A673 (cell line): ENCODE results near the gene PTPN20.

Experiments
- EZH2 ChIP-seq: fragments of 200-600 bp; sonication (generic); IDR thresholded peaks from 2 replicates; pipeline ENCODE4 v1.6.1; 2017; ENCODE audit warnings: borderline replicate concordance, low read depth, mild to moderate bottlenecking, mixed read lengths, antibody characterized with exemption, low read length; ENCODE audit not compliant: poor library complexity, severe bottlenecking
- TF ChIP-seq, protein P1 (sequence below): fragments of 300-800, 200-600 bp; sonication (generic); conservative IDR thresholded peaks from 2 replicates; pipeline ENCODE4 v1.5.1; 2017; ENCODE audit warnings: low read depth, mild to moderate bottlenecking, antibody characterized with exemption, low read length, moderate library complexity, mixed read lengths

DNA sequence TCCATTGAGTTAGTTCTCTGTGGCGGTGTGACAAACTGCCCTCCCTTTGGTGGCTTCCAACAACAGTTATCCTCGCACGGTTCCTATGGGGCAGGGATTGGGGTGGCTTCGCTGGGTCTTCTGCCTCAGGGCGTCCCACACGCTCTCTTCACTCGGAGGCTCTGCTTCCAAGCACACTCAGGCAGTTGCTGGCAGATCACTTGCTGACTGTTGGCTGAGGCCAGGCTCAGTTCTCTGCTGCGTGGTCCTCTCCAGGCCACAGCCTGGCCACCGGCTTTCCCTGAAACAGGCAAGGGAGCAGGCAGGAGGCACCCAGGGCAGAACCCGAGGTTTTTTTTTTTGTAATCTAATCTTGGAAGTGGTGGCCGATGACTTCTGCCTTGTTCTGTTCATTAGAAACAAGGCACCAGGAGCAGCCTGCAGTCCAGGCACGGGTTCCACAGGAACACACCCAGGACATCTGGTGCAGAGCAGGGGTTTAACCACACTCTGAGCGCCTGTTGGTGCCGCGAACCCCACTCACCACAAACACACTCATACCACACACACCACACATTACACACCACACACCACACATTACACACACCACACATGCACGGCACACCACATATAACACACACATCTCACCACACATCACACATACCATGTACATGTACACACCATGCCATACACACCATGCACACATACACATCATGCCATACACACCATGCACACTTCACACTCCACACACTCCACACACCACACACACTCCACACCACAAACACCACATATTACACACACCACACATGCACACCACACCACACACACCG, 112.2 kb downstream of the PTPN20 start:
- TF ChIP-seq, protein P1, sequence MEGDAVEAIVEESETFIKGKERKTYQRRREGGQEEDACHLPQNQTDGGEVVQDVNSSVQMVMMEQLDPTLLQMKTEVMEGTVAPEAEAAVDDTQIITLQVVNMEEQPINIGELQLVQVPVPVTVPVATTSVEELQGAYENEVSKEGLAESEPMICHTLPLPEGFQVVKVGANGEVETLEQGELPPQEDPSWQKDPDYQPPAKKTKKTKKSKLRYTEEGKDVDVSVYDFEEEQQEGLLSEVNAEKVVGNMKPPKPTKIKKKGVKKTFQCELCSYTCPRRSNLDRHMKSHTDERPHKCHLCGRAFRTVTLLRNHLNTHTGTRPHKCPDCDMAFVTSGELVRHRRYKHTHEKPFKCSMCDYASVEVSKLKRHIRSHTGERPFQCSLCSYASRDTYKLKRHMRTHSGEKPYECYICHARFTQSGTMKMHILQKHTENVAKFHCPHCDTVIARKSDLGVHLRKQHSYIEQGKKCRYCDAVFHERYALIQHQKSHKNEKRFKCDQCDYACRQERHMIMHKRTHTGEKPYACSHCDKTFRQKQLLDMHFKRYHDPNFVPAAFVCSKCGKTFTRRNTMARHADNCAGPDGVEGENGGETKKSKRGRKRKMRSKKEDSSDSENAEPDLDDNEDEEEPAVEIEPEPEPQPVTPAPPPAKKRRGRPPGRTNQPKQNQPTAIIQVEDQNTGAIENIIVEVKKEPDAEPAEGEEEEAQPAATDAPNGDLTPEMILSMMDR = no peak
- TF ChIP-seq EZH2 = no peak
